Measurements from ENCODE around the gene CACNA1G.

Gene CACNA1G

GRCh38 chr17:50618300-50618699 is 57.8 kb downstream of the CACNA1G start:
- DNase-seq, result no peak

- no peak for DNase-seq
These were observed 58.4 kb downstream of the CACNA1G start for GRCh38 chr17:50618941-50619340.

GRCh38 chr17:50619489-50619888 is 59.0 kb downstream of the CACNA1G start:
- DNase-seq, result no peak

GRCh38 chr17:50620237-50620636 is 59.7 kb downstream of the CACNA1G start:
- no peak for DNase-seq

- DNase-seq, result no peak
These were observed 60.3 kb downstream of the CACNA1G start for GRCh38 chr17:50620858-50621257.

GRCh38 chr17:50621574-50622031 is 61.1 kb downstream of the CACNA1G start:
- DNase-seq, result no peak

- no peak for DNase-seq
These were observed 63.9 kb downstream of the CACNA1G start for GRCh38 chr17:50624321-50624934.

GRCh38 chr17:50625032-50625871 is 64.7 kb downstream of the CACNA1G start:
- no peak for DNase-seq

GRCh38 chr17:50626037-50626574 is 65.6 kb downstream of the CACNA1G start:
- DNase-seq, result no peak

- DNase-seq, result no peak
These were observed 66.7 kb downstream of the CACNA1G start for GRCh38 chr17:50627036-50627781.

GRCh38 chr17:50627782-50628601 is 67.5 kb downstream of the CACNA1G start:
- no peak for DNase-seq

GRCh38 chr17:50629902-50630301 is 69.4 kb downstream of the CACNA1G start:
- DNase-seq, result no peak

- no peak for DNase-seq
These were observed 70.1 kb downstream of the CACNA1G start for GRCh38 chr17:50630524-50631194.

GRCh38 chr17:50631195-50631907 is 70.8 kb downstream of the CACNA1G start:
- no peak for DNase-seq

- DNase-seq, result no peak
These were observed 71.5 kb downstream of the CACNA1G start for GRCh38 chr17:50631908-50632571.

- no peak for DNase-seq
These were observed 72.1 kb downstream of the CACNA1G start for GRCh38 chr17:50632637-50633036.

- no peak for DNase-seq
These were observed 73.2 kb downstream of the CACNA1G start for GRCh38 chr17:50633683-50634082.

GRCh38 chr17:50634224-50634914 is 73.9 kb downstream of the CACNA1G start, which contains the start of gene ABCC3:
Gene ABCC3, plus strand, starts transcription at chr17:50634881. Its CDS starts 56 bp downstream, at chr17:50634937.
- DNase-seq, result no peak

GRCh38 chr17:50634915-50635731 is 74.6 kb downstream of the CACNA1G start:
- no peak for DNase-seq
